GM12878 (cell line): ENCODE measurements around the gene NOC2L. TPM values are rescaled to one million over a fixed set of nuclear protein-coding genes. Genes with fewer than 3 reads are reported as not detected.

Experiments
- ATAC-seq: fragments of 200-7000 bp; cut with Tn5 transposase; 3 replicates; pipeline ENCODE4 v1.9.1; 2020; ENCODE audit warnings: mild to moderate bottlenecking, moderate library complexity
- BruUV-seq: library from RNA; stranded (reverse); fragments of 400-500 nt; replicated peaks from 2 replicates; lab custom pipeline; 2021; lab: Mats Ljungman, UMichigan
- CTCF ChIA-PET: fragments of 300-600 bp; sonication (Branson Sonifier 250); formaldehyde crosslinking; extraction: SDS; loops from one replicate; lab custom pipeline; 2021; ENCODE audit warnings: inconsistent platforms; lab: Yijun Ruan, JAX
- POLR2A ChIA-PET: fragments of 350-600 bp; formaldehyde crosslinking; extraction: SDS; loops from one replicate; lab custom pipeline; 2021; ENCODE audit warnings: inconsistent platforms; lab: Charles Lee
- RAD21 ChIA-PET: fragments of 300-600 bp; sonication (Branson Sonifier 250); formaldehyde crosslinking; loops from one replicate; lab custom pipeline; 2023; ENCODE audit warnings: antibody characterized with exemption; ENCODE audit not compliant: unreplicated experiment; lab: Charles Lee
- SMC1A ChIA-PET: fragments of 300-600 bp; sonication (Branson Sonifier 250); formaldehyde crosslinking; loops from one replicate; lab custom pipeline; 2023; ENCODE audit not compliant: unreplicated experiment, uncharacterized antibody; lab: Charles Lee
- DNase-seq: peaks from one replicate; pipeline ENCODE4 v3.0.0-alpha.2; 2011; ENCODE audit warnings: low read depth, low spot score
- FAIRE-seq: peaks from 3 replicates; lab custom pipeline; 2011; peaks lifted over from hg19 to GRCh38; lab: Jason Lieb, UNC
- H2AFZ ChIP-seq: 2 replicates; pipeline ENCODE4 v1.6.0; 2011; ENCODE audit warnings: low read depth, low read length, control low read depth; ENCODE audit not compliant: control insufficient read depth
- H3K27ac ChIP-seq: 2 replicates; pipeline ENCODE4 v1.5.1; 2011; ENCODE audit warnings: control low read depth; ENCODE audit not compliant: control insufficient read depth, insufficient read depth
- H3K27me3 ChIP-seq, 2 experiments: replicated peaks in 1 of 2; 2 replicates each; pipeline versions ENCODE4 v1.6.0 to v1.6.1; 2011; ENCODE audit warnings: low read length in 1 of 2; ENCODE audit not compliant: control insufficient read depth in 2 of 2, insufficient read depth in 2 of 2
- H3K36me3 ChIP-seq, 2 experiments: 2 replicates each; pipeline ENCODE4 v1.5.1; 2011; ENCODE audit warnings: low read length in 1 of 2; ENCODE audit not compliant: control insufficient read depth in 2 of 2, insufficient read depth in 2 of 2
- H3K4me1 ChIP-seq: 2 replicates; pipeline ENCODE4 v1.6.1; 2011; ENCODE audit warnings: mild to moderate bottlenecking, low read length, moderate library complexity, mixed read lengths; ENCODE audit not compliant: control insufficient read depth, insufficient read depth
- H3K4me2 ChIP-seq: 2 replicates; pipeline ENCODE4 v1.6.0; 2011; ENCODE audit warnings: control low read depth; ENCODE audit not compliant: control insufficient read depth, insufficient read depth
- H3K4me3 ChIP-seq: fragments of 200-600 bp; sonication (generic); 2 replicates; pipeline ENCODE4 v1.5.1; 2016
- H3K79me2 ChIP-seq: 2 replicates; pipeline ENCODE4 v1.6.0; 2011; ENCODE audit warnings: low read length; ENCODE audit not compliant: control insufficient read depth, insufficient read depth
- H3K9ac ChIP-seq: 2 replicates; pipeline ENCODE4 v1.8.0; 2011; ENCODE audit warnings: low read length, control low read depth, mixed read lengths; ENCODE audit not compliant: control insufficient read depth, insufficient read depth
- H3K9me3 ChIP-seq: replicated peaks from 3 replicates; pipeline ENCODE4 v1.5.1; 2011; ENCODE audit warnings: mild to moderate bottlenecking, low read length; ENCODE audit not compliant: control insufficient read depth, insufficient read depth
- H4K20me1 ChIP-seq: 2 replicates; pipeline ENCODE4 v1.6.0; 2011; ENCODE audit not compliant: control insufficient read depth, insufficient read depth
- CEBPZ ChIP-seq: fragments of 150-350 bp; IDR thresholded peaks from 2 replicates; pipeline ENCODE4 v1.6.1; 2016; ENCODE audit warnings: low read depth, low read length
- EED ChIP-seq: sonication (generic); IDR thresholded peaks from 2 replicates; pipeline ENCODE4 v1.6.1; 2016; ENCODE audit warnings: antibody characterized with exemption, low read depth
- GABPA ChIP-seq: IDR thresholded peaks from 2 replicates; pipeline ENCODE4 v1.6.1; 2014; ENCODE audit warnings: antibody characterized with exemption, low read depth, mild to moderate bottlenecking, inconsistent platforms
- HDAC2 ChIP-seq: fragments of 200-600 bp; sonication (generic); IDR thresholded peaks from 2 replicates; pipeline ENCODE4 v1.6.1; 2017
- LARP7 ChIP-seq: fragments of 450-650 bp; IDR thresholded peaks from 2 replicates; pipeline ENCODE4 v1.6.1; 2017; ENCODE audit warnings: mild to moderate bottlenecking
- MLLT1 ChIP-seq: fragments of 450-650 bp; IDR thresholded peaks from 2 replicates; pipeline ENCODE4 v1.6.1; 2016; ENCODE audit warnings: mild to moderate bottlenecking
- SMAD1 ChIP-seq: fragments of 450-650 bp; IDR thresholded peaks from 2 replicates; pipeline ENCODE4 v1.6.1; 2018; ENCODE audit warnings: mild to moderate bottlenecking, low read depth; ENCODE audit not compliant: partially characterized antibody
- SMARCA5 ChIP-seq: fragments of 450-650 bp; IDR thresholded peaks from 2 replicates; pipeline ENCODE4 v1.6.1; 2017; ENCODE audit warnings: mild to moderate bottlenecking
- SMC3 ChIP-seq: IDR thresholded peaks from 2 replicates; pipeline ENCODE4 v1.6.1; 2011; ENCODE audit warnings: low read length, improper control_type of control experiment, borderline replicate concordance
- SUPT20H ChIP-seq: IDR thresholded peaks from 2 replicates; pipeline ENCODE4 v1.6.1; 2011; ENCODE audit warnings: low read depth, mild to moderate bottlenecking, low read length, moderate library complexity, borderline replicate concordance; ENCODE audit not compliant: control insufficient read depth
- YBX1 ChIP-seq: fragments of 450-650 bp; IDR thresholded peaks from 2 replicates; pipeline ENCODE4 v1.6.1; 2016; ENCODE audit warnings: antibody characterized with exemption
- ZBED1 ChIP-seq: IDR thresholded peaks from 2 replicates; pipeline ENCODE4 v1.6.1; 2016; ENCODE audit warnings: borderline replicate concordance
- ZBTB11 ChIP-seq: fragments of 450-650 bp; formaldehyde crosslinking; IDR thresholded peaks from 2 replicates; pipeline ENCODE4 v1.5.0; 2022; ENCODE audit warnings: mild to moderate bottlenecking, missing genetic modification characterization
- WGBS: methylation state at CpG from one replicate; pipeline ENCODE4 v1.1.6; 2016; ENCODE audit warnings: low lambda C conversion rate; ENCODE audit not compliant: insufficient replicate concordance, insufficient coverage; ENCODE audit errors: missing lambda C conversion rate; 5-methylcytosine and 5-hydroxymethylcytosine counted together
- in situ Hi-C: fragments of 300-500 bp; cut with MboI; formaldehyde crosslinking; loops from 9 replicates; pipeline ENCODE4 v1.14.3; 2018; ENCODE audit warnings: mixed read lengths
- intact Hi-C: fragments of 100-400 bp; cut with micrococcal nuclease; formaldehyde crosslinking; loops from one replicate; pipeline ENCODE4 v1.14.2; 2022; ENCODE audit not compliant: unreplicated experiment
- polyA plus RNA-seq, 11 experiments: library from polyadenylated mRNA; depleted of rRNA in 4 of 11; unstranded in 6 of 11; stranded (reverse) in 5 of 11; fragments of >200 nt; fragmentation: Nextera tagmentation in 4 of 11; fragmentation: Illumina TruSeq in 1 of 11; extraction: Ambion mirVana in 4 of 11; extraction: Trizol in 1 of 11; gene quantifications; 1 replicate in 1 of 11; 2 replicates in 10 of 11; pipeline versions ENCODE4 v1.2.1 to v1.2.3, GENCODE V29; 2011 to 2016; ENCODE audit warnings: inconsistent platforms in 2 of 11, missing spikeins in 2 of 11, low read depth in 1 of 11
- total RNA-seq, 4 experiments: library from RNA; depleted of rRNA in 3 of 4; stranded (reverse); fragments of >200 nt in 3 of 4; fragmentation: Illumina TruSeq in 1 of 4; extraction: Trizol in 1 of 4; gene quantifications; 2 replicates each; pipeline versions ENCODE4 v1.2.1 to v1.2.3, GENCODE V29; 2013 to 2021

NOC2L gene
- total and polyA plus RNA-seq, 10 of the 15 experiments (the other 5 are each of a cell fraction or from before 2014, with no cell fraction given) = 1.3 to 171 (median 64.3) TPM

GRCh38 chr1:966135-966703 is 7.2 kb upstream of the NOC2L start, which contains the start of gene PLEKHN1 (continued):
- TF ChIP-seq SMAD1 = no peak
- no peak for TF ChIP-seq EED
- no peak for TF ChIP-seq ZBTB11 (CRISPR knock-in tag)
- no peak for TF ChIP-seq HDAC2

GRCh38 chr1:965526-966134 is 6.6 kb upstream of the NOC2L start:
- Histone ChIP-seq H3K79me2 (no peaks in the 10 kb centered on the region; the same call in 1 of the 2 replicates), H3K4me3 (no peak overlapping the region), H3K27me3 (no peaks in the 10 kb centered on the region), H3K4me2 (no peak overlapping the region; the same call in 1 of the 2 replicates), H3K36me3 (no peaks in the 10 kb centered on the region; a peak in 1 of 4 replicates), H3K27ac (no peak overlapping the region), H3K9me3 (no peaks in the 10 kb centered on the region), H3K4me1 (peaks cover 15% of the 10 kb centered on the region), H2AFZ (no peak overlapping the region), H4K20me1 (no peaks in the 10 kb centered on the region), H3K9ac (no peak overlapping the region)
- FAIRE-seq = no peak
- no peak for ATAC-seq
- BruUV-seq = no TSS peak
- intact Hi-C loops (no loop called here), in situ Hi-C loops (no loop called here)
- SMC1A ChIA-PET = no interaction called here
- no peak for DNase-seq
- RAD21 ChIA-PET = interaction anchor here (0.6 kb wide), 1 partner anchor 61 kb away, joined by 3 read pairs; no protein-coding TSS in a partner anchor
- CTCF ChIA-PET = no interaction called here
- 66% methylated on average over 26 of the region's 26 CpGs for WGBS
- POLR2A ChIA-PET = no interaction called here
- TF ChIP-seq SUPT20H (no peak), GABPA (no peak), YBX1 (no peak), CEBPZ (no peak), MLLT1 (no peak), LARP7 (no peak), SMARCA5 (no peak), ZBED1 (no peak), SMC3 (no peak)
